SK-N-DZ (cell line): ENCODE measurements around the gene ZNF184.

Source experiments
- DNase-seq: peaks from one replicate; pipeline ENCODE4 v3.0.0-alpha.2; 2015; ENCODE audit warnings: low spot score

Gene ZNF184

GRCh38 chr6:27479319-27480182 is 6.6 kb upstream of the ZNF184 start:
- peak; percentile 85 for DNase-seq

- peak; percentile 81 for DNase-seq
Observed at GRCh38 chr6:27478706-27479318, 5.9 kb upstream of the ZNF184 start.

GRCh38 chr6:27478141-27478705 is 5.3 kb upstream of the ZNF184 start:
- no peak for DNase-seq

DNA sequence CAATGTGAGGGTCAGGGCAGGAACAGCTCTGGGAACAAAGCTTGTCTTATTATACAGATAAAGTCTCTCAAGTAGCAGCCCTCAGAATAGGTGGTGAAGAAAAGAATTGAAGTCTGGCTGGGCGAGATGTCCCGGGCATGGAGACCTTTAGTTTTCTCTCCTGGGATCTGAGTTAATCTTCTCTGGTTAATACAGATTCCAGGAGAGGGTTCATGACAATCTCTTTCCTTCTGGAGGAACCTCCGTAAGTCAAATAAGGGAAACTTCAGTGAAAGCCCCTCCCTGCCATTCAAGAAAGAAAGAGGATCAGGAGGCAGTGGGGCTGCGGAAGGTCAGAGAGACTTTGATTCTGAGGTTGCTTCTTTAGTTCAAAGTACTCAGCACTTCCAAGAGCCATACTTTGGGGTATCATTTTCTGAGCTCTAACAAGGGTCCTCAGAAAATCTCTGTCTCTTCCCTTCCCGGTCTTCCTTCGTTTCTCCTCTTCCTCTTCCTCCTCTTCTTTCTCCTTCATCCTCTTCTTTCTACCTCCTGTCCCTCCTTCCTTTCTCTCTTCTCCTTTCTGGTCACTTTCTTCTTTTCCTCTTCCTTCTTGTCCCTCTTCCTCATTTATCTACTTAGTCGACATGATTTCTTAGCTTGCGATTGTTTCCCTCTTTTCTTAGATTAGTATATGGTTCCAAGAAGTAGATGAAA is 4.6 kb upstream of the ZNF184 start:
- DNase-seq, result no peak

GRCh38 chr6:27476090-27476489 is 3.2 kb upstream of the ZNF184 start:
- DNase-seq, result no peak

DNA sequence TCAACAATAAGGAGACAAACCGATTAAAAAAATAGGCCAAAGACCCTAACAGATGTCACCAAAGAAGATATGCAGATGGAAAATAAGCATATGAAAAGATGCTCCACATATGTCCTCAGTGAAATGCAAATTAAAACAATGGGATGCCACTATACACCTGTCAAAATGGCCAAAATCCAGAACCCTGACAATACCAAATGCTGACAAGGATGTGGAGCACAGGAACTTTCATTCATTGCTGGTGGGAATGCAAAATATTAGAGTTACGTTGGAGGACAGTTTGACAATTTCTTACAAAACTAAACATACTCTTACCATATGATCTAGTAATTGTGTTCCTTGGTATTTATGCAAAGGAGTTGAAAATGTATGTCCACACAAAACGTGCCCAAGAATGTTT is 1.8 kb upstream of the ZNF184 start:
- DNase-seq, result no peak

- no peak for DNase-seq
Observed at GRCh38 chr6:27474172-27474465, 1.2 kb upstream of the ZNF184 start.

- peak; percentile 81 for DNase-seq
Observed at GRCh38 chr6:27472182-27472616, 706 bp downstream of the ZNF184 start.

DNA sequence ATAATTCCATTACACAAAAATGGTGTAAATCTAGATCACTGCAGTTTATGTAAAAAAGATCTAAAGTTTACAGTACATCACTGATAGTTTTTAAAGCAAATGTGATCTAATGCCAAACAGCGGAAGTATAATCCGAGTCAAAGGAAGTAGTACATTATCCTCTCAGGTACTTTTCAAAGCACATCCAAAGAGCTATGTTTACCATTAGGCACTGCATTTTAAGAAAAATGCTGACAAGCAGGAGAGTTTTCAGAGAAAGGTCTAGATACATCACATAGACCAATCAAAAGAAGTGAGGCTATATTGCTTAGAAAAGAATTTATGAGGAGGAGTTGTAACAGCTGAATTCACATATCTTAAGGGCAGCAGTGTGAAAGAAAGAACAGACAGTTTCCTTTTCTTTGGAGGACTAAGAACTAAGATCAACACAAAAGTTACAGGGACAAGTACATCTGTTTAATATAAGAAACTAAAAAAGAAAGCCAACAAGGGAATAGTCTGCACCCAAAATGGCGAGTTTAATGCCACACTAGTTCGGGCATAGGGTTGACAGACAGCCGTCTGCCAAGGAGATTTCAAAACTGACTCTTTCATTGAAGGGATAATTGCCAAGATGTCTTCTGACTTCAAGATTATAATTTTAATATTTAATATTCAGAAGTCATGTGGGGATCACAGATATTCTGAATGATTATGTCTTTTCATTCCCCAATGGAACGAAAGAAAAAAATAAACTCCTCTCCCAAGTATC is 1.4 kb downstream of the ZNF184 start:
- DNase-seq, result no peak

GRCh38 chr6:27470023-27470422 is 2.9 kb downstream of the ZNF184 start:
- no peak for DNase-seq

- no peak for DNase-seq
Observed at GRCh38 chr6:27468334-27468733, 4.6 kb downstream of the ZNF184 start.

DNA sequence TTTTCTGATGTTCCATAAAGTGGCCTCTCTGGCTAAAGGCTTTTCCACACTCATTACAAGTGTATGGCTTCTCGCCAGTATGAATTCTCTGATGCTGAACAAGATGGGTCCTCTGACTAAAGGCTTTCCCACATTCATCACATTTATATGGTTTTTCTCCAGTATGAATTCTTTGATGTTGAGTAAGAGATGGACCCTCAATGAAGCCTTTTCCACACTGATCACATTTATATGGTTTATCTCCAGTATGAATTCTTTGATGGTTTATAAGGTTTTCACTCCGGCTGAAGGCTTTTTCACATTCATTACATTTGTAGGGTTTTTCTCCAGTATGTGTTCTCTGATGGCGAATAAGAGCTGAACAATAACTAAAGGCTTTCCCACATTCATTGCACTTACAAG is 20.4 kb downstream of the ZNF184 start:
- DNase-seq, result no peak

GRCh38 chr6:27451660-27452390 is 21.1 kb downstream of the ZNF184 start:
- no peak for DNase-seq

DNA sequence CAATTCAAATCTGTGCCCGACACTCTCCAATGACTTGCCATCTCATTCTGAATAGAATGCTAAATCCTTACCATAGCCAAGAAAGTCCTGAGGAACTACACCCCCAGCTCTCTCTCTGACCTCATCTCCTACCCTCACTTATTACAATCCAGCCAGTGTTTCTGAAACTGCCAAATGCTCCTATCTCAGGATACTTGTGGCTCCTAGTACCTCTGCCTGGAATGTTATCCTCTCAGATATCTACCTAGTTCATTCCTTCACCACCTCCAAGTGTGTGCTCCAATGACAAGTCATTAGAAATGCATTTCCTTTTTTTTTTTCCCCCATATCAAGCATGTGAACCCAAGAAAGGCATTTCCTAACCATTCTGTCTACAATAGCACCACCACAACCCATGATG is 24.4 kb downstream of the ZNF184 start:
- no peak for DNase-seq

DNA sequence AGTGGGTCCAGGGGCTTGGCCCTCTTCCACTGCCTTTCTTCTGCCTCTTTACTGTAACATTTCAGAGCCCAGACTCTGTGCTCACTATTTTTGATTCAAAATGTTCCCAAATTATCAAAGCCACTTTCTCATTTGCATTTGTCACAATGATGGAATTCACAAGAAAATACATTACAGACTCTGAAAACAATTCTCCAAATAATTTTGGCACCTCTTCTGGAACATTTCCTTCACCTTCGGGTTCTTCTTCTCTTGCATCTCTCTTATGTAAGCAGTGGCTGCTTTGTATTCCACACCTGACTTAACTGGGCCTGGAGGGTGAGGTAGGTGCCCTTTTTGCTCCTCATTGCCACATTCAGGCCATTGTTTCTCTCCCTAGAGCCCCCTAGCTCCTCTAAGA is 30.0 kb downstream of the ZNF184 start:
- no peak for DNase-seq

- no peak for DNase-seq
Observed at GRCh38 chr6:27441001-27441400, 31.9 kb downstream of the ZNF184 start.

- DNase-seq, result no peak
Observed at GRCh38 chr6:27439371-27439770, 33.5 kb downstream of the ZNF184 start.

GRCh38 chr6:27433714-27434113 is 39.2 kb downstream of the ZNF184 start:
- no peak for DNase-seq

- DNase-seq, result no peak
Observed at GRCh38 chr6:27428966-27429365, 43.9 kb downstream of the ZNF184 start.

DNA sequence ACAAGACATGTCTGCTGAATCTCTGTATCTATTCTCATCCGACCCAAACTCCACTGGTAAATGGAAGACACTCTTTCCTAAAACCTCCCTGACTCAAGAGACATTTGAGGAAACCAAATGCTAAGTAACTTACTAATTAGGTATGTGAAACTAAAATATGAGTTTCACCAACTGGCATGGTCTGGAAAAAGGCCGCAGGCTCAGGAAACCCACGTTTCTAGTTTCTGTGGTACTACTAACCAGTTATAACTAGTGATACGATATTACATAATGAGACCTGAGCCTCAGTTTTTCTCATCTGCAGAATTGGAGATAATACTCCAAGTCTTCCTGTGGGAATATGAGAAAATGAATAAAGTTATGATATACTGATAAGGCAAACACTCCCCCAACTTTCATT is 44.4 kb downstream of the ZNF184 start:
- DNase-seq, result no peak

DNA sequence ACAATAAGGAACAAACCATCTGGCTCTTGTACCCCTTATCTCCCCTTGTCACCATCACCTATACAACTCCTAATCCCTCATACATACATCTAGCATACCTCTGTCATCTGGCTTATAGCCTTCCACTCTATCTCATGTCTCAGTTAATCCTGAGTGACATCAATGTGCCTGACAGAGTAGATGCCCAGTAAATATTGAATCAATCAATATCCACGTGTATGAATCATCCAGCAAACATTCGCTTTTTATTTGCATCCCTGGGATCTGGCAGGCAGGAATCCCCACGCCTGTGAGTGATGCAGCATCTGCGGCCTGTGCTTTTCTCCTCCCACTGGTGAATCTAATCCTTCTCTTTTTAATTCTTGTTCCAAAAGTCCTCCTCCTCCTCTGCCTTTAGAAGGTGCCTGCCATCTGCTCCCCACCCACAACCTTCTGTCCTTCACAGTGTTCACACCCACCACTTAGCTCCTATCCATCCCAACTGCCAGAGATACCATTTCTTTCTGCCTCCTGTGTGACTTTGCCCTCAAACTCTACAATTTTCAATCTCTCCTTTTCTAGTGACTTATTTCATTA is 46.8 kb downstream of the ZNF184 start:
- no peak for DNase-seq
